Stimulated activated CD4-positive, alpha-beta T cell treated with anti-CD3 and anti-CD28 coated beads, Interleukin-4, amount 100 ng/mL, for 24 hours (primary cell): ENCODE data around the gene RELCH.

Experiments used
- DNase-seq: peaks from one replicate; pipeline ENCODE4 v3.0.0-alpha.2; 2020

The RELCH gene

GRCh38 chr18:62250475-62250874, 63.4 kb downstream of the RELCH start:
- no peak for DNase-seq

GRCh38 chr18:62258093-62258492, 71.0 kb downstream of the RELCH start:
- DNase-seq, result no peak

- no peak for DNase-seq
Observed at GRCh38 chr18:62258616-62259015, 71.6 kb downstream of the RELCH start.

- DNase-seq, result no peak
Observed at GRCh38 chr18:62262061-62262460, 75.0 kb downstream of the RELCH start.

GRCh38 chr18:62264984-62265383, 77.9 kb downstream of the RELCH start:
- no peak for DNase-seq

- DNase-seq, result no peak
Observed at GRCh38 chr18:62277045-62277444, 90.0 kb downstream of the RELCH start.

GRCh38 chr18:62279561-62279960, 92.5 kb downstream of the RELCH start:
- DNase-seq, result no peak

- DNase-seq, result no peak
Observed at GRCh38 chr18:62280058-62280457, 93.0 kb downstream of the RELCH start.

DNA sequence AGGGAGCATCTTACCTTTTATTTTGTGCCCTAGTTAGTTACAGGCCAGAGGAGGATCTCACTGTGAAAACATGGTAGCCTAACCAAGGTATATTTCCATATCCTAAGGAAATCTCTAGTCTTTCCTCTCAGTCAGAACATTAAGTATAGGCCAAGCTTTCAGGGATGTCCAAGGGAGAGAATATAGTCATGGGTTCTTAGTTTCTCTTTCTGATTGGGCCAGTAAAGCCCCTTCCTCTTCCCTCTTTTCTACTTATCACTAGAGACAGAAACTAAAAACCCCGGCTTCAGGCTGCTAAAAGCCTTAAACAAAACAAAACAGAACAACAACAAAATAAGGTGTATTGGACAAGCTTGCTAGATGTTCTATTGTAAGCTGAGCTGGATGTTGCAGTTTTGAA, 93.7 kb downstream of the RELCH start:
- no peak for DNase-seq

DNA sequence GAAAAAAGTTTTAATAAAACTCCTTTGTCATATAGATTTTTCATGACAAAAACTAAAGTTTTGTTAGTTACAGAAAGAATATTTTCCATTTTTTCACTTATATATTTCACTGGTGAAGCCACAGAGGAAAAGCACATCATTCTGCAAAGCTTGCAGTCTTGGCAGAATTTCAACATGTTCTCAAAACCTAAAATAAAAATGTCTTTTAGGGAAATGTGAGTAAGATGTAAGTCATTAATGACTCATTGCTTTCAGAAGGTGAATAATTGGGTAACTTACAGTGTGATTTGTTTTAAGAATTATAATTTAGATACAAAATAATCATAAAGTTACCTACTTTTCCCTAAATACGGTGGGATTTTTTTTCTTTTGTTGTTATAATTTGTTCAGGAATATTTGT, 94.6 kb downstream of the RELCH start:
- no peak for DNase-seq

DNA sequence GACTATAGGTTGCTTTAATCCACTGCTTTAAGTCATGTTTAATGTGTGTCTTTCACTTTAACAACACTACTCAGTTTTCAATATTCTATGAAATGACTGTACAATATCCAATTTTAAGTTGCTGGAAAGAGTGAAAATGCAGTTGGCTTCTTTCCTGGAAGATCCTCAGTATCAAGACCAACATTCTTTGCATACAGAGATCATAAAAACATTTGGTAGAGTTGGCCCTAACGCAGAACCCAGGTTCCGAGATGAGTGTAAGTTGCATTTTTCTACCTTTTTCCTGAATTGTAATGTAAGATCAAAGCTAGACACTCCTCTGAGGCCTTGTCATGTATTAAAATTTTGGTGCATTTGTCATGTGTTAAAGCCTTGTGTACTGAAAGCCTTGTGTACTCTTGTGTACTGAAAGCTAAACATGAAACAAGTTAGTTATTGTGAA, 95.2 kb downstream of the RELCH start:
- no peak for DNase-seq

DNA sequence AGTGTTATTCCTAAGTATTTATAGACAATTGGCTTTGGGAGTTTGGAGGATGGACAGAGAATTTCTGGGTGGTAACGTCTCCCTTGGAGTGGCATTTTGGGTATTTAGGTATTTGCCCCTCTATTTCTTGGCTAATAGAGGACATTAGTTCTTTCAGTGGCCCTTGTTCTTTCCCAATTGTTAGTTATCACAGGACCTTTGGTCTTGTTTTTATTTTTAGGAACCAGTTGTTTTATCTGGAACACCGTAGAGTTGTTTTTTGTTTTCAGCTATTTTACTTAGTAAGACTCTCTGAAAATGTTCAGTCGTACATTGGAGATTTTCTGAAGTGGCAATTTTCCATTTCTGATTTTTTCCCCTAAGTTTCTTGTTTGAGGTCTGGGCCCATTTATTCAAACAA, 97.6 kb downstream of the RELCH start:
- no peak for DNase-seq

DNA sequence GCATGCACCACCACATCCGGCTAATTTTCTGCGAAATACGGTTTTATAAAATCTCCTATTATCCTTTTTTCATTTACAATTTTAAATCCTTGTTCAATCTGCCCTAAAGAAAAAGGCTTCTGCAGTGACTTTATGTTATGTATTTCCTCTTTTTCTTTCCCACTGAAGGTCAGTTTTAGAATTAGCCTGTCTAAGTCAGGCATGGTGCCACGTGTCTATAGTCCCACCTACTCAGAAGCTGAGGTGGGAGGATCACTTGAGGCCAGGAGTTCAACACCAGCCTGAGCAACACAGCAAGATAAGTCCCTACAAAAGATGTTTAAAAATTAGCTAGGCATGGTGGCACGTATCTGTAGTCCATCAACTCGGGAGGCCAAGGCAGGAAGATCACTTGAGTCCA, 98.2 kb downstream of the RELCH start:
- no peak for DNase-seq

DNA sequence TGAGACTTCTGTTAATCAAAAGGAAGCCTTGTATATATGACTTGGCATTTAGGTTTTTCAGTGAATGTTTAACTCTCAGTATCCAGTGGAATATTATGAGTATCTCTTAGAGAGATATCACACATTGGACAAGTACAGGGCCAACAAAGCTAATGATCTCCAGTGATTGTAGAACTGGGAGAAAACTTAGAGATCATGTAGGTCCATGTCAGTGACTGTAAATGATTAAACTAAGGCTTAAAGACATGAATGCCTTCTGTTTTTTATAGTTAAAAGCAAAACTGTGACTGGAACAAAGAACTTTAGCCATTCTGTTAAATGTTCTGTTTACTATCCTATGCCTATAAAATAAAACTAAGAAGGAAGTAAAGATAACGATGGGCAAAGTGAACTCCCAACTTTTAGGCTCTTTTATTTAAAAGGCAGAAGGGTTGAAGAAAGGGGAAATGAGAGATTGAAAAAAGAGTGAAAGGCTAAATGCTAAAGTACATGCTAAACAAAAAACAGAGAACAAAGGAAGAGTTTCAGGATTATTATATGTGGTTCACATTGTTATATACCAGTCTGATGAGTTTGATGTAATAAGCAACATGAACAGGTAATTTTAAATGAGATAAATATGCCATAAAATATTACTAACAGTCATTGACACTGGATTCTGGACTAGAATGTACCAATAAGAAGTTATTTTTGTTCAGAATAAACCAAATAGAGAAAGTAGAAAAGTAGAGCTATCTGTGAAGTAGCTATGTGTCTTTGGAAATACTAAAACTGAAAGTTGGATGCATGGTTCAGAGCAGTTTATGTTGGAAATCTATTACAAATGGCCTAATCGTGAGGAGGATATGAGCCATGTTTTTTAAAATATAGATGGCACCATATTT, 101.0 kb downstream of the RELCH start:
- no peak for DNase-seq

DNA sequence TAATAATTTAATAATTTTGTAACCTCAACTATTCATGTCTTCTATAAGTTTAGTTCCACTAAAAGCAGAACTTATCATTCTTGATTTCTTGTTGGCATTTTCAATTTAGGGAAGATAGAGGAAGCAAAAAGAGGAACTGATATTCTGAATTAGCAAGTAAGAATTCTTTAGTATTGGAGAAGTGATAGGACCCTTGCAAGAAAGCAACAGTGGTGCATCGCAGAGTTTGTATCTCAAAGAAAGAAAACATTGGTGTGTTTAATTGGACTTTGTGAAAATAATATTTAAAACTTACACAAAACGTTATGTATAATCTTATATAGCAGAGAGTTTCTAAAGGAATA, 101.6 kb downstream of the RELCH start:
- no peak for DNase-seq

DNA sequence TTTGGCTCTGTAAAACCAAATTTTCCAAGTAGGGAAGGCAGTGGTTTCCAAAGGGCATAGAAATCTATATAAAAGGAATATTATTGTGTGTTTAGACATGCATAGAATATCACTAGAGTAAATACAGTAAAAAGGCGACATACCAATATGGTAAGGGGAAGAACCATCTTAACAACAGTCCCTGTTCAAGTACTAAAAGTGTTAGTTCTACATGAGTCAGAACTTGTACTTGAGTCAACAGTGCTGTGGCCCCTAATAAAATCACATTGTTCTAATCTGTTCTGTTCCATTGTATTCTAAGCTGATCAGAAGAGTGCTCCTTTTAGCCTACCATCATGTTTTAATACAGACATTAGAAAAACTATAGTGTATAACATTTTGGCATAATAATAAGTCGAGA, 102.0 kb downstream of the RELCH start:
- DNase-seq, result no peak

DNA sequence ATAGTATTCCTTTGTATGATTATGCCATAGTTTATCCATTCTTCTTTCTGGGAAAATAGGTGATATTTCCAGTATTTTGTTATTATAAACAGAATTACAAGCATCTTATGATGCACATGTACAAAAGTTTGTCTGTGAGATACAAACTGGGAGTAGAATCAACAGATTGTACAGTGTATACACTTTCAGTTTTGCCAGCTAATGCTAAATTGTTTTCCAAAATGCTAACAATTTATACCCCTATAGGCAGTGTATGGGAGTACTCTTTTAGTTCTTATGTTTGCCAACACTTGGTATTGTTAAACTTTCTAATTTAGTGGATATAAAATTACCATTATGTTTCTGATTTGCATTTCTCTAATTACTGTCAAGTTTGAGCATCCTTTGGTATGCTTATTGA, 107.0 kb downstream of the RELCH start:
- DNase-seq, result no peak

GRCh38 chr18:62300359-62300963, 113.4 kb downstream of the RELCH start:
- no peak for DNase-seq

GRCh38 chr18:62301322-62301721, 114.3 kb downstream of the RELCH start:
- no peak for DNase-seq

DNA sequence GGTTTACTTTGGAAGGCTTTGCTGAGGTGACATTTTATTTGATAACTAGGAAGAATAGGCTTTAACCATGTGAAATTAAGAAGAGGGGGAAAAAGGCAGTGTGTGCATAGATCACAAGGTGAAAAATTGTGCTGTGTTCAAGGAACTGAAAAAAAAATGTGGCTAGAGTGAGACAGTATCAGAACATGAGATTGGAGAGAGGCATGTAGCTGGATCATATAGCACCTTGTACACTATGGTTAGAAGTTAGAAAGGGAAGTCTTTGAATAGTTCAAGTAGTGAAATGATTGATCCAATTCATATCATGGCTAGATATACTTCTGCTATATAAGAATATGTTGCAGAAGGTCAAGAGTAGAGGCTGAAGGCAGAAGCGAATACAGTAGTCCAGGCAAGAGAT, 125.8 kb downstream of the RELCH start:
- no peak for DNase-seq

GRCh38 chr18:62318228-62319180, 131.4 kb downstream of the RELCH start:
- DNase-seq, result no peak

GRCh38 chr18:62321201-62321600, 134.1 kb downstream of the RELCH start:
- no peak for DNase-seq

GRCh38 chr18:62323483-62324180, 136.6 kb downstream of the RELCH start:
- DNase-seq, result no peak
